ENCODE data around the gene VMP1. TPM values are rescaled to one million over a fixed set of nuclear protein-coding genes. Genes with fewer than 3 reads are reported as not detected.

VMP1 gene
- total RNA-seq, 1 donor from 2014 or later = 314 TPM

GRCh38 chr17:59699218-59699617 is 8.2 kb upstream of the VMP1 start:
- H3K27me3 Mint-ChIP-seq (ENCODE audit: low read depth, unreplicated experiment) = no peaks in the 10 kb centered on the region
- H3K4me1 Mint-ChIP-seq (ENCODE audit: low read depth, unreplicated experiment) = peaks cover 9% of the 10 kb centered on the region
- no peak for TF ChIP-seq CTCF (IDR thresholded peaks at IDR 0.05; ENCODE audit: insufficient read depth, low read depth, low read length)
- TF ChIP-seq EZH2 (IDR thresholded peaks at IDR 0.05; ENCODE audit: insufficient read depth, low read length) = no peak
- Histone ChIP-seq H3K79me2 (ENCODE audit: insufficient read depth, low read length) (peaks cover 100% of the 10 kb centered on the region), H4K20me1 (ENCODE audit: insufficient read depth, low read length) (peaks cover 95% of the 10 kb centered on the region), H2AFZ (ENCODE audit: low read depth, low read length) (no peak overlapping the region), H3K9me3 (ENCODE audit: insufficient read depth, low read depth, low read length) (no peaks in the 10 kb centered on the region), H3K4me3 (ENCODE audit: insufficient read depth, low read depth, low read length) (no peak overlapping the region), H3K27ac (ENCODE audit: low read depth, low read length) (no peak overlapping the region), H3K27me3 (ENCODE audit: insufficient read depth, low read length) (no peaks in the 10 kb centered on the region), H3K4me1 (ENCODE audit: insufficient read depth, low read length) (no peaks in the 10 kb centered on the region), H3K36me3 (ENCODE audit: insufficient read depth, low read length) (peaks cover 60% of the 10 kb centered on the region), H3K9ac (ENCODE audit: low read length) (no peak overlapping the region), H3K4me2 (ENCODE audit: low read length) (no peak overlapping the region)
- peaks cover 9% of the 10 kb centered on the region for H3K36me3 Mint-ChIP-seq (ENCODE audit: low read depth, unreplicated experiment)
- H3K9me3 Mint-ChIP-seq (ENCODE audit: unreplicated experiment) = no peaks in the 10 kb centered on the region
- H3K27ac Mint-ChIP-seq (ENCODE audit: unreplicated experiment) = no peak overlapping the region
- no peak for DNase-seq (ENCODE audit: low read depth)
- H3K4me3 Mint-ChIP-seq (ENCODE audit: unreplicated experiment) = no peak overlapping the region
- FAIRE-seq = no peak

- no peaks in the 10 kb centered on the region for H3K9me3 ChIP-seq (ENCODE audit: insufficient read depth, low read depth, low read length)
- Mint-ChIP-seq H3K9me3 (ENCODE audit: unreplicated experiment) (no peaks in the 10 kb centered on the region), H3K27ac (ENCODE audit: unreplicated experiment) (no peak overlapping the region), H3K27me3 (ENCODE audit: low read depth, unreplicated experiment) (no peaks in the 10 kb centered on the region), H3K36me3 (ENCODE audit: low read depth, unreplicated experiment) (peaks cover 11% of the 10 kb centered on the region), H3K4me1 (ENCODE audit: low read depth, unreplicated experiment) (peaks cover 13% of the 10 kb centered on the region), H3K4me3 (ENCODE audit: unreplicated experiment) (no peak overlapping the region)
- H3K9ac ChIP-seq (ENCODE audit: low read length) = no peak overlapping the region
- H3K27me3 ChIP-seq (ENCODE audit: insufficient read depth, low read length) = no peaks in the 10 kb centered on the region
- H3K27ac ChIP-seq (ENCODE audit: low read depth, low read length) = no peak overlapping the region
- DNase-seq (ENCODE audit: low read depth) (no peak), FAIRE-seq (no peak)
- H3K4me2 ChIP-seq (ENCODE audit: low read length) = no peak overlapping the region
- TF ChIP-seq CTCF (IDR thresholded peaks at IDR 0.05; ENCODE audit: insufficient read depth, low read depth, low read length) (no peak), EZH2 (IDR thresholded peaks at IDR 0.05; ENCODE audit: insufficient read depth, low read length) (no peak)
- H3K79me2 ChIP-seq (ENCODE audit: insufficient read depth, low read length) = peaks cover 100% of the 10 kb centered on the region
- peaks cover 55% of the 10 kb centered on the region for H3K36me3 ChIP-seq (ENCODE audit: insufficient read depth, low read length)
- no peak overlapping the region for H2AFZ ChIP-seq (ENCODE audit: low read depth, low read length)
- H3K4me3 ChIP-seq (ENCODE audit: insufficient read depth, low read depth, low read length) = no peak overlapping the region
- peaks cover 95% of the 10 kb centered on the region for H4K20me1 ChIP-seq (ENCODE audit: insufficient read depth, low read length)
- H3K4me1 ChIP-seq (ENCODE audit: insufficient read depth, low read length) = no peaks in the 10 kb centered on the region
These were observed 7.7 kb upstream of the VMP1 start for GRCh38 chr17:59699786-59700185.

- Histone ChIP-seq H3K9ac (ENCODE audit: low read length) (no peak overlapping the region), H3K9me3 (ENCODE audit: insufficient read depth, low read depth, low read length) (no peaks in the 10 kb centered on the region), H3K4me3 (ENCODE audit: insufficient read depth, low read depth, low read length) (no peak overlapping the region), H3K4me1 (ENCODE audit: insufficient read depth, low read length) (no peaks in the 10 kb centered on the region), H3K4me2 (ENCODE audit: low read length) (no peak overlapping the region), H2AFZ (ENCODE audit: low read depth, low read length) (no peak overlapping the region), H3K27ac (ENCODE audit: low read depth, low read length) (no peak overlapping the region), H4K20me1 (ENCODE audit: insufficient read depth, low read length) (peaks cover 85% of the 10 kb centered on the region), H3K79me2 (ENCODE audit: insufficient read depth, low read length) (peaks cover 100% of the 10 kb centered on the region), H3K36me3 (ENCODE audit: insufficient read depth, low read length) (peaks cover 31% of the 10 kb centered on the region), H3K27me3 (ENCODE audit: insufficient read depth, low read length) (no peaks in the 10 kb centered on the region)
- peaks cover 5% of the 10 kb centered on the region for H3K36me3 Mint-ChIP-seq (ENCODE audit: low read depth, unreplicated experiment)
- DNase-seq (ENCODE audit: low read depth) (no peak), FAIRE-seq (no peak)
- TF ChIP-seq CTCF (IDR thresholded peaks at IDR 0.05; ENCODE audit: insufficient read depth, low read depth, low read length) (no peak), EZH2 (IDR thresholded peaks at IDR 0.05; ENCODE audit: insufficient read depth, low read length) (no peak)
- peaks cover 15% of the 10 kb centered on the region for H3K4me1 Mint-ChIP-seq (ENCODE audit: low read depth, unreplicated experiment)
- no peak overlapping the region for H3K4me3 Mint-ChIP-seq (ENCODE audit: unreplicated experiment)
- H3K27ac Mint-ChIP-seq (ENCODE audit: unreplicated experiment) = no peak overlapping the region
- no peaks in the 10 kb centered on the region for H3K27me3 Mint-ChIP-seq (ENCODE audit: low read depth, unreplicated experiment)
- H3K9me3 Mint-ChIP-seq (ENCODE audit: unreplicated experiment) = no peaks in the 10 kb centered on the region
These were observed 5.2 kb upstream of the VMP1 start for GRCh38 chr17:59702304-59702703.
